Mucosa of rectum (tissue), 2 donors: ENCODE measurements around the gene COL15A1.
"Not testable (repeated sequence)": the region's sequence is repeated elsewhere in the genome, so short reads cannot be mapped to it uniquely, and the experiment has no call there.

Source experiments
- H3K27ac ChIP-seq, 2 donors: one replicate each; pipeline ENCODE4 v1.7.0; 2013; ENCODE audit warnings: inconsistent platforms in 2 of 2, low read depth in 2 of 2, low read length in 2 of 2
- H3K27me3 ChIP-seq, 2 donors: one replicate each; pipeline ENCODE4 v1.7.0; 2013; ENCODE audit warnings: low read length in 2 of 2; ENCODE audit not compliant: control insufficient read depth in 2 of 2, insufficient read depth in 2 of 2
- H3K36me3 ChIP-seq, 2 donors: one replicate each; pipeline ENCODE4 v1.7.0; 2013; ENCODE audit warnings: low read length in 2 of 2; ENCODE audit not compliant: control insufficient read depth in 2 of 2, insufficient read depth in 2 of 2
- H3K4me1 ChIP-seq, 2 donors: one replicate each; pipeline ENCODE4 v1.7.0; 2013; ENCODE audit warnings: low read length in 2 of 2, mild to moderate bottlenecking in 1 of 2; ENCODE audit not compliant: control insufficient read depth in 2 of 2, insufficient read depth in 2 of 2
- H3K4me3 ChIP-seq, 2 donors: one replicate each; pipeline ENCODE4 v1.7.0; 2013; ENCODE audit warnings: low read length in 2 of 2
- H3K9ac ChIP-seq, 2 donors: one replicate each; pipeline ENCODE4 v1.7.0; 2013; ENCODE audit warnings: low read length in 2 of 2, low read depth in 1 of 2, mild to moderate bottlenecking in 1 of 2
- H3K9me3 ChIP-seq, 2 donors: one replicate each; pipeline ENCODE4 v1.7.0; 2013; ENCODE audit warnings: low read length in 2 of 2; ENCODE audit not compliant: control insufficient read depth in 2 of 2
- donor health status: healthy.
- donor health status: Normal muscosa, but diverticular disease.

The COL15A1 gene

DNA sequence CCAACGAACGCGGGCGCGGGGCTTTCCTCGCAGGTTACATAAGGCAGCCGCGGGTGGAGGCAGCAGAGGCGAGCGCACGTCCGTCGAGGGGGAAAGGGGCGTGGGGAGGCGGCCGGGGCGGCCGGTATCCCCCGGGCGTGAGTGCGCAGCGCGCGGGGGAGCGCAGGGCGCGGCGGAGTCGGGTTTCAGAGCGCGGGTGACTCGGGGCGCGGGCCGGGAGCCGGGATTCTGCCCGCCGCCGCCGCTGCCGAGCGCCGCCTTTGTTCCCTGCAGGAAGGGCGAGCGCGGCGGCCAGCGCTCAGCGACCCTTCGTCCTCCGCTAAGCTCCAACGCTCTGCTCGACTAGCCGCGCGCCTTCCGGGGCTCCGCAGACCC, at the start of gene COL15A1:
Gene COL15A1, plus strand, starts transcription at position 226 of the 375 bp plus-strand sequence. CDS start 155 bp downstream, outside the sequence.
- Histone ChIP-seq H3K9me3 (no peaks in the 10 kb centered on the region), H3K27ac (peak within 1 kb of the TSS; percentile 47 to 59), H3K9ac (peak within 1 kb of the TSS; percentile 34 to 68), H3K27me3 (peaks cover 9 to 33% of the 10 kb centered on the region in 2 donors), H3K4me3 (peak within 1 kb of the TSS; percentile 63 to 67), H3K4me1 (no peaks in the 10 kb centered on the region), H3K36me3 (no peaks in the 10 kb centered on the region)

GRCh38 chr9:98894171-98894570, 49.5 kb upstream of the COL15A1 start:
- no peak overlapping the region for H3K27ac ChIP-seq
- no peaks in the 10 kb centered on the region for H3K4me1 ChIP-seq
- no peak overlapping the region for H3K4me3 ChIP-seq
- no peaks in the 10 kb centered on the region for H3K36me3 ChIP-seq
- no peaks in the 10 kb centered on the region for H3K9me3 ChIP-seq
- no peak overlapping the region for H3K9ac ChIP-seq
- peaks cover 0 to 2% of the 10 kb centered on the region in 2 donors for H3K27me3 ChIP-seq

DNA sequence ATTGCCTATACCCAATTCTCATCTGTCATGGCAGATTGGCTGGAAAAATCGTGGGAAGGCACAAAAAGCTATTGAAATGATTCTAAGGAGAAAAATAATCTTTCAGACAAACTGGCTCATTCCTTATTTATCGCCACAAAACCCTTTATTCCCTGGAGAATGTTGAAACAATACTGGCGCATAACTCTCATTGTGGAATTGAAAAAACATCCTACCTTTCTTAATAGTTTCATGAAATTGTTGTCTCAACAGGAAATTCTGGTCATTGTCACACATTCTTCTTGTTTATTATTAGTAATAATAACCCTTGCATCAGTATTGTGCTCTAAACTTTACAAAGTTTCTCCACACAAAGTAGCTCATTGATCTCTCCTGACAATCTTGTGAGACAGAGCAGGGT, 48.9 kb upstream of the COL15A1 start:
- H3K9ac ChIP-seq: no peak overlapping the region
- H3K27me3 ChIP-seq: peaks cover 0 to 2% of the 10 kb centered on the region in 2 donors
- H3K36me3 ChIP-seq: no peaks in the 10 kb centered on the region
- H3K9me3 ChIP-seq: no peaks in the 10 kb centered on the region
- no peak overlapping the region for H3K4me3 ChIP-seq
- no peaks in the 10 kb centered on the region for H3K4me1 ChIP-seq
- H3K27ac ChIP-seq: no peak overlapping the region

GRCh38 chr9:98896632-98897031, 47.1 kb upstream of the COL15A1 start:
- Histone ChIP-seq H3K4me1 (no peaks in the 10 kb centered on the region), H3K27me3 (peaks cover 0 to 2% of the 10 kb centered on the region in 2 donors), H3K4me3 (no peak overlapping the region), H3K36me3 (no peaks in the 10 kb centered on the region), H3K9ac (no peak overlapping the region), H3K27ac (no peak overlapping the region), H3K9me3 (no peaks in the 10 kb centered on the region)

GRCh38 chr9:98897745-98898144, 46.0 kb upstream of the COL15A1 start:
- Histone ChIP-seq H3K9me3 (no peaks in the 10 kb centered on the region), H3K27ac (no peak overlapping the region), H3K9ac (no peak overlapping the region), H3K4me1 (no peaks in the 10 kb centered on the region), H3K4me3 (no peak overlapping the region), H3K36me3 (no peaks in the 10 kb centered on the region), H3K27me3 (peaks cover 0 to 2% of the 10 kb centered on the region in 2 donors)

DNA sequence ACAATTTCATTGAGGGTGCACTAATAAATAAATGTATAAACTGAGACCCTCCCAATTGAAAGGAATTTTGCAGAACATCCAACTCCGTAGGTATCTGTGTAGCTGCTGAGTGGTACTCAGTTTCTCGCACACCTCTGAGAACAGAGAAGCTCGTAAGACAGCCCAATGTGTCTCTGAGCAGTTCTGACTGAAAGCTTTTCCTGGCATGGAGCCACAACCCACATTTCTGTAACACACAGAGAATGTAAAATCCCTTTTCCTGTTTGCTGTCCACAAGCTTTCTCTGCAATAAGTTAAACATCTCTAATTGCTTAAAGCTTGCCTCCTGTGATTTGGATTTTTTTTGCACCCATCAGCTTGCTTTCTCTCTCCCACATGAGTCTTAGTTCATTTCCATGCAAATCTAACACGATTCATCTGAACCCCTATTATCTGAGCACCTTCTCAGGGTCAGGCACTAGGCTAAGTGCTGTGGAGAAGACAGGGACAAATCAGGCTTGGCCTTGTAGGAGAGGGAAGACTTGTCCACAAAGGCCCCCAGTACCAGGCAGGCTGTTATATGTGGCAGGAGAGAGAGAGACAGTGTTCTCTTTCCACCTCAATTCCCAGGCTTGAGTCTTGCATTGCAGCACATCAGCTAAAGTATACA, 44.2 kb upstream of the COL15A1 start:
- H3K4me1 ChIP-seq: no peaks in the 10 kb centered on the region
- H3K4me3 ChIP-seq: no peak overlapping the region
- H3K9ac ChIP-seq: no peak overlapping the region
- no peaks in the 10 kb centered on the region for H3K36me3 ChIP-seq
- H3K27me3 ChIP-seq: peaks cover 0 to 2% of the 10 kb centered on the region in 2 donors
- H3K9me3 ChIP-seq: no peaks in the 10 kb centered on the region
- H3K27ac ChIP-seq: no peak overlapping the region

DNA sequence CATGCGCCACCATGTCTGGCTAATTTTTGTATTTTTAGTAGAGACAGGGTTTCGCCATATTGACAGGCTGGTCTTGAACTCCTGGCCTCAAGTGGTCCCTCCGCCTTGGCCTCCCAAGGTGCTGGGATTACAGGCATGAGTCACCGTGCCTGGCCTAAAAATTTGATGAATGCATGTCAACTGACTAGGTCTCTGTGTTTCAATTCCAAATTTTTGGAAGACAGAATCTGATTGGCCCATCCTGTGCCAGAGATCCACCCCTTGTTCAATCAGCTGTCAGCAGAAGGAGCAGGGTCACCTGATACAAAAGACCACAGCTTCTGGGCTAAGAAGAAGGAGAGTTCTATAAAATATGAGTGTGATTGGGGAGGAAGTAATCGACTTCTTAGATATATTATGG, 43.5 kb upstream of the COL15A1 start:
- no peak overlapping the region for H3K4me3 ChIP-seq
- H3K27me3 ChIP-seq: peaks cover 0 to 2% of the 10 kb centered on the region in 2 donors
- H3K9me3 ChIP-seq: no peaks in the 10 kb centered on the region
- no peak overlapping the region for H3K27ac ChIP-seq
- H3K4me1 ChIP-seq: no peaks in the 10 kb centered on the region
- no peak overlapping the region for H3K9ac ChIP-seq
- no peaks in the 10 kb centered on the region for H3K36me3 ChIP-seq

DNA sequence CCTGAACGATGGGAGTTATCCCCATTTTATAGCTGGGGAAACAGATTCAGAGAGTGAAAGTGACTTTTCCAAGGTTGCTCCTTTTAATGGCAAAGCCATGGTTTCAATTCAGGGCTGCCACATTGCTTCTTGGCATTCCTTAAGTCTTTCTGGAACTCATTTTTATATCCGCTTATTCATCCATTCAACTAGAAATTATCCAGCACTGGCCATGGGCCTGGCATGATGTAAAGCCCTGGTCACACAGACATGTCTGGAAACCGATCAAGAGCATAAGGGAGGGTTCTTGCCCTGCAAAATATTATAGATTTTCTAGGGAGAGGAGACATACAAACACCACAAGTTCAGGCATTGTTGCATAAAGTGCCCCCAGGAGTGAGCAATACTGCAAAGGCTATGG, 43.0 kb upstream of the COL15A1 start:
- no peak overlapping the region for H3K4me3 ChIP-seq
- H3K9me3 ChIP-seq: no peaks in the 10 kb centered on the region
- no peaks in the 10 kb centered on the region for H3K4me1 ChIP-seq
- no peaks in the 10 kb centered on the region for H3K36me3 ChIP-seq
- peaks cover 0 to 2% of the 10 kb centered on the region in 2 donors for H3K27me3 ChIP-seq
- no peak overlapping the region for H3K9ac ChIP-seq
- H3K27ac ChIP-seq: no peak overlapping the region

GRCh38 chr9:98901843-98902242, 41.9 kb upstream of the COL15A1 start:
- not testable (repeated sequence) for H3K4me3 ChIP-seq, H3K27me3 ChIP-seq, H3K36me3 ChIP-seq, H3K9me3 ChIP-seq, H3K4me1 ChIP-seq, H3K27ac ChIP-seq, H3K9ac ChIP-seq

DNA sequence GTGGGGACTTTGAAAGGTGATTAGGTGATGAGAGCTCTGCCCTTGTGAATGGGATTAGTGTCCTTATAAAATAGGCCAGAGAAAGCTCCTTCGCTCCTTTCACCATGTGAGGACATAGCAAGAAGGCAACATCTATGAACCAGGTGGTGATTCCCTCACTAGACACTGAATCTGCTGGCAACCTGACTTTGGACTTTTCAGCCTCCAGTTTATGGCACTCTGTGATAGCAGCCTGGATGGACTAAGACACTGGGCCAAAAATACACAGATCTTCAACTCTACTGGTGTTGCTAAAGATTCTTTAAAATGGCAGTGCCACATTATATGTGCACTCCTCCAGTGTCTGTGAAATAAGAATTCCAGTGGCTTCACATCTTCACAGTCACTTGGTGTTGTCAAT, 41.2 kb upstream of the COL15A1 start:
- no peak overlapping the region for H3K9ac ChIP-seq
- no peak overlapping the region for H3K27ac ChIP-seq
- H3K4me1 ChIP-seq: no peaks in the 10 kb centered on the region
- H3K4me3 ChIP-seq: no peak overlapping the region
- no peaks in the 10 kb centered on the region for H3K9me3 ChIP-seq
- no peaks in the 10 kb centered on the region for H3K36me3 ChIP-seq
- H3K27me3 ChIP-seq: peaks cover 0 to 2% of the 10 kb centered on the region in 2 donors
